Hematopoietic multipotent progenitor cell treated with erythropoietin and hydrocortisone succinate and interleukin-3 and kit ligand, for 6 days (in vitro differentiated cells): ENCODE data around the gene ISYNA1.
"Not testable (repeated sequence)": the region's sequence is repeated elsewhere in the genome, so short reads cannot be mapped to it uniquely, and the experiment has no call there.

Source experiments
- DNase-seq: peaks from one replicate; pipeline ENCODE4 v3.0.0-alpha.2; 2015

ISYNA1 gene

DNA sequence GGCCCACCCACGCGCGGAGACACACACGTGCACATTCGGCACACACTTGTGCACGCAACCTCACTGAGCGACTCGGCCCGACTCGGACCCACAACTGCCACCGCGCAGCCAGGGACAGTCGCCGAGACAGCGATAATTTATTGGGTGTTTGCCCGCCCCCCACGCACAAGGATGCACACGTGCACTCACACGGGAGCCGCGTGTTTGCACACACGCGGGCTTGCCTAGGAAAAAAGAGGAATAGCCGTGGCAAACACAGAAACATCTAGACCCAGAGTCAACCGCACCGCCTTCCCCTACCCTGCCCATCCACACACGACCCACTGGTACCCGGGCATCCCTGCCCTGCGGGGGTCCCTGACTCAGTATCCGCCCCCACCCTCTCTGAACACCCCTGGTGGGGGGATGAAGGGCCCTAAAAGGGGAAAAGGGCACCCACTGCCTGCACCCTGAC lies 19.9 kb downstream of the ISYNA1 start:
- DNase-seq = no peak

DNA sequence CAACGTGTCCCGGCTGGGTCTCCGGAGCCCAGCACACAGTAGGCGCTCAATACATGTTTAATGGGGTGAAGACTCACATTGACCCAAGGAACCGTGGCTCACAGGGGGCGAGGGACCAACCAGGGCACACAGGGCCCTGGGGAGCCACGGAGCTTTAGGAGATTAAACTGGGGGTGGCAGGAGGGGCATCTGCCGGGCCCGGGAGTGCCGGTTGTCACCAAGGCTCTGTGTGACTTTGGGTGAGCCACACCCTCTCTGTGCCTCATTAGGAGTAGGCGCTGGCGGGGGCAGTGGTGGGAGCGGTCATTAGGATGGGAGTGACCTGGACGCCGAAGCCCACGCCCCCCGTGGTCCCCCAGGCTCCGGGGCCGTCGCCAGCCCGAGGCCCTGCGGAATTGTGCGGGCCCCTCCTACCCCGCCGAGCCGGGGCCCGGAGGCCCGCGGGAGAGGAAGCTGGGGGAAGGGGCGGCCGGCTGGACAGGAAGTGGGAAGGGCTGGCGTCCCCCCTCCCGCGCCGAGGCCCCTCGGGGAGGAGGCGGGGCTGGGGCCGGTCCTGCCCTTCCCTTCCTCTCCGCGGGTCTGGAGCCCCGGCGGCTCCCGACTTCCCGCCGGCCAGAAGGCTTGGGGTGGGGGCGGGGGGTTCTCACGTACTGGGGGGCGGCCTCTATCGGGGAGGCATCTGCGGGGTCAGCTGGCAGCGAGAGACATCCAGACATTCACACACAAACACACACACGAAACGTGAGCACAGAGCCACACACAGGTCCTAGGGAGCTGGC lies 20.5 kb downstream of the ISYNA1 start:
- peak; percentile 87 for DNase-seq

DNA sequence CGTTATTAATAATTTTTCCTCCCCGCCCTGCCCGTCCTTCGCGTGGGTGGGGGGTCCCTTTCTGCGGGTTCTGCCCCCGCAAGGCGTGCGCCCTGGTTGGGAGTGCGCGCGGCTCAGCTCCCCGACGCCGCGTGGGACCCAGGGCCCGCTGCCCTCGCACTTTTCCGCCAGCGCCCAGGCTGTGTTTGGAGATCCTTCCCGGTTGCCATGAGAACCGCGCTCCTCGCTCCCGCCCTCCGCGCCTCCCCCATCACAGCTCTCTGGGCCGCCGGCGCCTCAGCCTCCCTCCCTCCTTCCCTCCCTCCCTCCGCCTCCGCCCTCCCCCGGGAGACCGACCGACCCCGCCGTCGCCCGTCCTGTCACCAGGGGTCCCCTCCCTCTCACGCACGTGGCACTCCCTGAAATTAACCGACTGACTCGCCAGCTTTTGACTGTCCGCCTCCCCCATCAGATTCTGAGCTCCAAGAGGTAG lies 21.1 kb downstream of the ISYNA1 start:
- peak; percentile 94 for DNase-seq

DNA sequence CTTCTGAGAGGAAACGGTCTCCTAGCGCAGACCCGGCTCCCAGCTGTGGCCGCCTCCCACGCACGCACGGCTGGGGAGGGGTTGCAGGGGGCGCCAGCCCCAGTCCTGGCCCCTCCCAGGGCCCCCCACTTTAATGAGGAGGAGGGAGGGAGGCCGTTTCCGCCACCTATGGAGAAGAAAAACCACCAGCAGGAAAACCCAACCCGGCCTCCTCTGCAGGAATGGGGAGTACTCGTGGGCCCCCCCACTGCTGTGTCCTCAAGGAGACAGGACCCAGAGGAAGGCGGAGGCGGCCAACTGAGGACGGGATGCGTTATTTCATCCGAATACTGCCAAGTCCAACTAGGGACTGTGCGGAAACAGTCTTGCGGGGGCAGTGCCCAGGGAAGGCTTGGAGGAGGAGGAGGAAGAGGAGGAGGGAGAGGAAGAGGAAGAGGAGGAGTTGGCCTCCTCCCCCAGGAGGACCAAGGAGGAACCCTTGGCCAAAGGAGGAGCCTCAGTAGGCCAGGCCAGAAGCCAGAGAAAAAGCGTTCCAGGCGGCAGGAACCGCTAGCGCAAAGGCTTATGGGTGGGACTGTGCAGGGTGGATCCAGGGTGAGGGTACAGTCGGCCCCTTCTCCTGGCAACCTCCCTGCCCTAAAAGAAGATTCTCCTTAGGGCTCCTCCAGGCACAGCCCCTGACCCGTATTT lies 22.6 kb downstream of the ISYNA1 start:
- DNase-seq = peak; percentile 77

DNA sequence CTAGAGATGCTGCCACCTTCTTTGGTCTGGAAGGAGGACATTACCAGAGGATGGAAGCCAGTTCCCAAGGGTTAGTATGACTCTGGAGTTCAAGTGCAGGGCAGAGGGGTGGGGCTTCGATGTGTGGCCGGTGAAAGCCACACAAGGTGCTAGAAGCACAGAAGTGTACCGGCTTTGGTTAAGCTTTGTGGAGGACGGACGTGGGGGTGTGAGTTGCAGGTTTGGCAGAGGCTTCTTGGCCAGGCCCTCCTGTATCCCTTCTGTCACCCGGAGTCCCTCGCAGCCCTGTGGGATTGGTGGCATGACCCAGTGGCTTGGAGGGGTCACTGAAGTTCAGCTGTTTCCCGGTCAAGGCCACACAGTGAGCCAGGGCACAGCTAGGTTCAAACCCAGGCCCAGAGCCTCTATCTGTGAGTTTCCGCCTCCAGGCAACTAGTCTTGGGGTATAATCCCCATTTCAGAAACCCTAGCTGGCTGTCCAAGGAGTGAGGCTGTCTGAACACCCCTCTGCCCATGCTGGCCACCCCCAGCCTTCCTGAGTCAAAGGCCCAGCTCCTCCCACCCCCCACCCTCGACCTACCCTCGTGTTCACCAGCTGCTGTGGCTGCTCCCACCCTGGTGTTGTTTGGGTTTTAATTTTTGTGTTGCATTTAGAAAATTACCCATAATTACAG lies 23.3 kb downstream of the ISYNA1 start:
- peak; percentile 66 for DNase-seq

DNA sequence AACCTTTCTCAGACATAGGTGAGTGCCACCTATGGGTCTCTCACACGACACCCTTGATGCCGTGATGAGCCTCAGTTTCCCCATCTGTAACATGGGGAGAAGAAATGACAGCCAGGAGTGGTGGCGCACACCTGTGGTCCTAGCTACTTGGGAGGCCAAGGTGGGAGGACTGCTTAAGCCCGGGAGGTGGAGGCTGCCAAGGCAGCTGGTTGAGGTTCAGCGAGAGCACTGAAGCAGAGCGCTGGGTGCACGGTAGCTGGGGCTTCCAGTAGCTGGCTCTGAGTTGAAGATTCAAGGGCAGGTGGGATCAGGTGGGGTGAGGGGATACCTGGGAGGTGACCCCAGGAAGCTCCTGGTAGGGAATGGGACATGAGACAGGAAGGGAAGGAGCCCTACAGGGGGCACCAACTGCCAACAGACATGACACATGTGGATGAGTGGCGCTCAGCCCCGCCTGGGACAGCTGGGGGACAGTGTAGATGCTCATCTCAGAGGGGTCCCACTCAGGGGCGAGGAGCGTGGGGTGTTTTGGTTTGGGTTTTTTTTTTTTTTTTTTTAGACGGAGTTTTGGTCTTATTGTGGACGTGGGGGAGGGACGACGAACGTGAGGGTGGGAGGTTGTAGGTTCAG lies 25.2 kb downstream of the ISYNA1 start:
- no peak for DNase-seq

DNA sequence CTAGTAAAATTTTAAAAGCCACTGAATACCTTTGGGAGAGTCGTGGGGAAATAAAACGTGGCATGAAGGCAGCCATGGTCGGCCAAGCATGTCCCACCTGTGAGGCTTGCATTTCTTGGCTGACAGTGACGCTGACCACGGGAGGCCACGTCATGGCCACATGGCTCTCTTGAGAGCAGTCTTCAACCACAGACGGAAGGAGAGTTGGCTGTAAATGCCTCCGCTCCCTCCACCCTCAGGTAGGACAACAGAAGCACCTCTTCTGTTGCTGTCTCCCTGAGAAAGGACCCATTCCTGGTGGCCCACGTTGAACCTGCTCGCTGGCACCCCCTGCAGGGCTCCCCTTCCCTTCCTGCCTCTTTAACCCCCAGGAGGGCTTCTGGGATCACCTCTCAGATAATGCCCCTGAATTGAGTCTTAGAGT lies 29.9 kb downstream of the ISYNA1 start:
- peak; percentile 80 for DNase-seq

DNA sequence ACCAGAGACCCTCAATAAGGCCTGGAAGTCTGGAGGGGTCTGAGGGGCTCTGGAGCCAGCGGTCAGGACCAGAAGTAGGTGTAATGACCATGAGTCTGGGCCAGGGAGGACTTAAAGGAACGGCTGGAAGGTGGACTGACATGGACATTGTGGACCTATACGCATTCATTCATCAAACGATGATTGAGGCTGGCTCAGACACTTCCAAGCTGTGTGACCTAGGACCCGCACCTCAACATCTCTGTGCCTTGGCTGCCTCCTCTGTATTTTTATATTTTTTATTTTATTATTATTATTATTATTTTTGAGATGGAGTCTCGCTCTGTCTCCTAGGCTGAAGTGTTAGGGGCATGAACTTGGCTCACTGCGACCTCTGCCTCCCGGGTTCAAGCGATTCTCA lies 31.2 kb downstream of the ISYNA1 start:
- DNase-seq = no peak

DNA sequence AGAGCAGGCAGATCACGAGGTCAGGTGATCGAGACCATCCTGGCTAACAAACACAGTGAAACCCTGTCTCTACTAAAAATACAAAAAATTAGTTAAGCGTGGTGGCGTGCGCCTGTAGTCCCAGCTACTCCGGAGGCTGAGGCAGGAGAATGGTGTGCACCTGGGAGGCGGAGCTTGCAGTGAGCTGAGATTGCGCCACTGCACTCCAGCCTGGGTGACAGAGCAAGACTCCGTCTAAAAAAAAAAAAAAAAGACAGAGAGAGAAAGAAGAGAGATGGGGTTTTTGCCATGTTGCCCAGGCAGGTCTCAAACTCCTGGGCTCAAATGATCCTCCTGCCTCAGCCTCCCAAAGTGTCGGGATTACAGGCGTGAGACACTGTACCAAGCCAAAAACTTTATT lies 32.2 kb downstream of the ISYNA1 start:
- DNase-seq = not testable (repeated sequence)

DNA sequence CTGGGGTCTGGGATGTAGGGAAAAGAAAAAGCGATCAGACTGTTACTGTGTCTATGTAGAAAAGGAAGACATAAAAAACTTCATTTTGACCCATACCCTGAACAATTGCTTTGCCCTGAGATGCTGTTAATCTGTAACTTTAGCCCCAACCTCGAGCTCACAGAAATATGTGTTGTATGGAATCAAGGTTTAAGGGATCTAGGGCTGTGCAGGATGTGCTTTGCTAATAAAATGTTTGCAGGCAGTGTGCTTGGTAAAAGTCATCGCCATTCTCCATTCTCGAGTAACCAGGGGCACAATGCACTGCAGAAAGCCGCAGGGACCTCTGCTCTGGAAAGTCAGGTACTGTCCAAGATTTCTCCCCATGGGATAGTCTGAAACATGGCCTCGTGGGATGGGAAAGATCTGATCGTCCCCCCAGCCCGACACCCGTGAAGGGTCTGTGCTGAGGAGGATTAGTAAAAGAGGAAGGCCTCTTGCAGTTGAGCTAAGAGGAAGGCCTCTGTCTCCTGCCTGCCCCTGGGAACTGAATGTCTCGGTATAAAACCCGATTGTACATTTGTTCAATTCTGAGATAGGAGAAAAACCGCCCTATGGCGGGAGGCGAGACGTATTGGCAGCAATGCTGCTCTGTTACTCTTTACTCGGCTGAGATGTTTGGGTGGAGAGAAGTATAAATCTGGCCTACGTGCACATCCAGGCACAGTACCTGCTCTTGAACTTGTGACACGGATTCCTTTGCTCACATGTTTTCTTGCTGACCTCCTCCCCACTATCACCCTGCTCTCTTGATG lies 35.3 kb downstream of the ISYNA1 start:
- not testable (repeated sequence) for DNase-seq

DNA sequence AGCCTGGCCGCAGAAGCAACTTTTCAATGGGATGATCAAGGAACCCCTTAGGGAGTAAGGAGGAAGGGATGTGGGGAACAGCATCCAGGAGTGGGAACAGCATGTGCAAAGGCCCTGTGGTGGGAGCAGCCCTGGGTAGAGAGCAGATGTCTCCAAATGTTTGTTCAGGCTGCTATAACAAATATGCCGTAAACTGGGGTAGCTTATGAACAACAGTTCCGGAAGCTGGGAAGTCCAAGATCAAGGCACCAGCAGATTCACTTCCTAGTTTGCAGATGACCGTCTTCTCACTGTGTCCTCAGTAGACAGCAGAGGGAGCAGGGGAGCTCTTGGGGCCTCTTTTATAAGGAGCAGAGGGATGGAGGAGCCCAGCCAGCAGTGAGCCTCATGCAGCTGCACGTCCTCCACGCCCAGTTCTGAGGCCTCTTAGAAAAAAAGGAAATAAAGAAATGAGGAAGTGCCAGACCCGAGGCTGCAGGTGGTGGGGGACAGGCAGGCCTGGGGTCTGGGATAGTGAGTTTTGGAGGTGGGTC lies 36.3 kb downstream of the ISYNA1 start:
- peak; percentile 96 for DNase-seq

DNA sequence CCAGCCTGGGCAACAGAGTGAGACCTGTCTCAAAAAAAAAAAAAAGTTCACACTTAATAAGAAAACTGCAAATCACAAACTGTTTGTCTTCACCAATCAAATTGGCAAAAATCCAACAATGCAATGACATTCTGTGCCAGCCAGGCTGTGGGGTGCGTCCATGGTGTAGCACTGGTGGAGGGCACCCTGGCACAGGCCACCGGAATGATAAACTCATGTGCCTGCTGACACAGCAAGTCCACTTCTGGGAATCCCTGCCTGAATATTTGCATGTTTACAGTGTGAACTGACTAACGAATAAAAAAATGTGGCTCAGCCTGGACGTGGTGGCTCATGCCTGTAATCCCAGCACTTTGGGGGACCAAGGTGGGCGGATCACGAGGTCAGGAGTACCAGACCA lies 38.9 kb downstream of the ISYNA1 start:
- DNase-seq = peak; percentile 83

DNA sequence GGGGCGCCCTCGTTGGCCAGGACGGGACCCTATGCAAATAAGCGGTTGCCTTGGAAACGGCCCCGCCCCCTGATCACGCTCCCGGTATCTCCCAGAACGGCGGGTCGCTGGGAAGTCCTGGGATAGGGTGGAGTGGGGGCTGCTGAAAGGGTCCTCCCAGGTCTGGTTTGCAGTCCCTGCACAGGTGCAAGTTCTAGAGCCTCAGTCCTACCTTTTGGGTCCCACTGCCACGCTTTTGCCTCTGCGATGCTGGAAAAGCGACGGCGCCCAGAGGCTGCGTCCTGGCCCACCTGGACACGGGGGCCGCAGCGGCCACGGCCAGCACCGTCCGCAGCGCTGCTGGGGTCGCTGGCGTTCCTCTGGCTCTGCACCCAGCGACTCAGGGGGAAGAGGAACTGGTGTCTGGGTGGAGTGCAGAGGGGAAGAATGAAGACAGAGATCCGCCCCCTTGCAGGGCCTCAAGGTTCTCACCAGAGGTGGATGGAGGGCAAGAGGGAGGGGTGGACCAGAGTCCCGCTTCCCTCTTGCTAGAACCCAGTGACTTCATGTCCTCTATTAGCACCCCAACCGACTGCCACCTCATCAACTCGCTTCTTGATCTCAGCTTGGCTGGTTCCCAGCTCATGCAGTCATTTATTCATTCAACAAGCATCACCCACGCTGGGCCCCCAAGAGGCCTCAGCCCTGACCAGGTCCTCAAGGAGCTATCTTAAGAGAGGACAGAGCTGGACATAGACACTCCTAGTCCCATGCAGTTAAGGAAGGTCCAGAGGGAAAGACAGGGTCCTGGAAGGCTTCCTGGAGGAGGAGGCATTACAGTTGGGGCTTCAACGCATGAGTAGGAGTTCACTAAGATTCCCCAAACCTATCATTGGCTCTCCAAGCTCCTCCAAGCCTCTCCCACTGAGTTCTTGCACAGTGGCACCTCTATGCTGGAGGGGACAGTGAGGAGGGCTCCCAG lies 40.4 kb downstream of the ISYNA1 start, which contains the start of gene LRRC25:
Gene LRRC25, minus strand, starts transcription at position 381 of the 961 bp plus-strand sequence. CDS start 659 bp downstream, outside the sequence.
- peak; percentile 80 for DNase-seq

DNA sequence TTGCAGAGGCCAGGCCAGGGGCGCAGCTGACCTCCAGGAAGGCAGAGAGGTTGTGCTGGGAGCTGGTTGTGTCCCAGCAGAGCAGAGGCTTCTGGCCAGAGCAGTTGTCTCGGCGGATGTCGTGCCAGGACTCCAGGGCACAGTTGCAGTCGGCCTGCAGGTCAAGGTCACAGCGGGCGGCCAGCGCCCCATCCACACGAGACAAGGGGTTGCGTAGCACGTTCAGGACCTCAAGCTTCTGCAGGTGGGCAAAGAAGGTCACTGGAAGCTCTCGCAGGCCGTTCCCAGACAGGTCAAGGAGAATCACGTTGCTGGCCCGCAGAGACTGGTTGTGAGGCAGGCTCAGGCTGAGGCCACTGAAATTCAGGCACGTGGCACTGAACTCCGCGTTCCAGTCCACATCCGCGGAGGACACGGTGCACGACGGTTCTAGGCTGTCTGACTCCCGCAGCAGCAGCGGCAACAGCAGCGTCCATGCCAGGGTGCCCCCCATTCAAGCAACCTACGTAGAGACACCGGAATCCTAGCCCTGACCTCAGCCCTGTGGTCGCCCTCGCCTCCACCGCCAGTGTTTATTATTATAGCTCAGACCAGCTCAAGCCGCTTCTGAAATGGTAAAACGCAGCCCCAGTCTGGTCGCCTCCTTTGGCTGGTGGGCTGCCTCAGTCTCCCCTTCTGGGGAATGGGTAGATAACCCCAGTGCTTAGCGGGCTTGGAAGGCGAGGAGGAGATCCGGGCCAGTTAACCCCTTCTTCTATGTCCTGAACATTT lies 41.3 kb downstream of the ISYNA1 start:
- no peak for DNase-seq

DNA sequence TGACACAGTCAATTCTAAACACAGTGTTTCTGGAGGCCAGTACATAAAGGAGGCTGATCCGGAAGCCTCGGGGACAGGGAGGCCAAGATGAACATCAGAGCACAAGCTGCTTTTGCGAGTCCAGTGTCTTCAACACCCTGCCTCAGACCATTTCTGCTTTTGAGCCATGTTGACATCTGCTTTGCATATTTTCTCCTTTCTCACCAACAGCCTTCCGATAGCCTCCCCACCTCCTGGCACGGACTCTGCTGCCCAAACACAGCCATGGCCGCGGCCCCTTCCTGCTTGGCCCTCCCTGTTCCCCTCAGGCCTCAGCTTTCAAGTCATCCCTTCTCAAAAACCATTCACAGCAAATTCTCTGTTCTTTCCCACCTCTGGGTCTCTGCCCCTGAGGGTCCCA lies 44.1 kb downstream of the ISYNA1 start:
- no peak for DNase-seq

DNA sequence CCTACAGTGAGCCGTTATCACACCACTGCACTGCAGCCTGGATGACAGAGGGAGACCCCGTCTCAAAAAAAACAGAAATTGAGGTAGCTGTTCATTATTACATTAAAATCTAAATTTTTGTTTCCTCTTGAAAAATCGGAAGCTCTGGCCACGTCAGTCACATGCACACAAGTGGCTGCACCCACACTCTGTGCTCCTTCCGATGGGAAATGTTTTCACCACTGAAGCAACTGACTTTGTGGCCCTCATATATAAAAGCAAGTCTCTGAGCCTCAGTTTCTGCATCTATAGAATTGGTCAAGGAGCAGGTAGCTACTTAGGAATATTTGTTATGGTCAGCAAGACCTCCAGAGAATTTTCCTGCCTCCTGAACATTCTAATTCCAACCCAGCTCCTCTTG lies 45.0 kb downstream of the ISYNA1 start:
- no peak for DNase-seq

DNA sequence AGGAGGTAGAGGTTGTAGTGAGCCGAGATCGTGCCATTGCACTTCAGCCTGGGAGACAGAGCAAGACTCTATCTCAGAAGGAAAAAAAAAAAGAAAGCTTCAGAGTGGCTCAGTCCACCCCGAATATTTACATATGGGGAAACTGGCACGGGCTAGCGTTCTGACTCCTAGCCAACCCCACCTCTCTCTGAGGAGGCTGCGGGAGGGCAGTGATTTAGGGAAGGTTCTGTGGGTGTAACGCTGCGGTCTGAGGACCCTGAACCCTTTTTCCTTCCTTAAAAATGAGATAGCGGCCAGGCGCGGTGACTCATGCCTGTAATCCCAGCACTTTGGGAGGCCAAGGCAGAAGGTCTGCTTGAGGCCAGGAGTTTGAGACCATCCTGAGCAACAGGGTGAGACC lies 45.5 kb downstream of the ISYNA1 start:
- DNase-seq = peak; percentile 78

DNA sequence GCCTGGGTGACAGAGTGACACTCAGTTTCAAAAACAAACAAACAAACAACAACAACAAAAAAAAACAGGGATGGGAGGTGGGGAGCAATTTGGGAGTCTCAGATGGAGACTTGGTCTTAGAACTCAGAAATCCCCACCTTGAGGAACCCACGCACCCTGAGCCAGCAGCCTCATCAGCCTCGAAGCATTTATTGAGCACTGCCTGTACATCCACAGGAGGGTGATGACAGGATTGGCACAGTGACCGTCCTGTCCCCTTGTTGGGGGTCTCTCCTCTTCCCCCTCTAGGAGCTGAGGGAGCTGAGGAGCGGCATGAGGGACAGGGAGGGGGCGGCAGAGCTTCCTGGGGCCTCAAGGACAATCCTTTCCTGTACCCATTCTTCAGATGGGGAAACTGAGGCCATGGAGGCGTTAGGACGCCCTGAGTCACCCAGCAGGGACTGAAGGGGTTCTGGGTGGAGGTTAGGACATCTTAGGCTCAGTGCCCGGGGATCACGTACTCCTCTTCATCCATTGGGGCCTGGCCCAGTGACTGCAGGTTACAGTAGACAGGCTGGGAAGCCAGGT lies 46.3 kb downstream of the ISYNA1 start:
- DNase-seq = no peak
